Measurements from ENCODE around the gene HNRNPR. TPM values are rescaled to one million over a fixed set of nuclear protein-coding genes. Genes with fewer than 3 reads are reported as not detected.

Gene HNRNPR
- total RNA-seq, 2 experiments from 2014 or later = 217 to 231 TPM

- H3K4me1 Mint-ChIP-seq (ENCODE audit: low read depth) = no peaks in the 10 kb centered on the region
- no peak overlapping the region for H3K27ac Mint-ChIP-seq
- ChIA-PET CTCF (interaction anchor here (0.9 to 1.5 kb wide), 2 partner anchors 10 to 13 kb away, joined by 4 read pairs; no protein-coding TSS in a partner anchor), POLR2A (no interaction called here)
- ATAC-seq (no peak), DNase-seq (no peak)
- no peaks in the 10 kb centered on the region for H3K9me3 Mint-ChIP-seq (ENCODE audit: insufficient read depth)
- no peak overlapping the region for H3K4me3 Mint-ChIP-seq
- H3K27me3 Mint-ChIP-seq (ENCODE audit: low read depth) = no peaks in the 10 kb centered on the region
- peaks cover 51% of the 10 kb centered on the region for H3K36me3 Mint-ChIP-seq (ENCODE audit: low read depth)
These were observed 40.6 kb downstream of the HNRNPR start for GRCh38 chr1:23303524-23303923.

- H3K4me1 Mint-ChIP-seq (ENCODE audit: low read depth) = no peaks in the 10 kb centered on the region
- DNase-seq (no peak), ATAC-seq (no peak)
- H3K27me3 Mint-ChIP-seq (ENCODE audit: low read depth) = no peaks in the 10 kb centered on the region
- CTCF ChIA-PET = no interaction called here
- no peak overlapping the region for H3K4me3 Mint-ChIP-seq
- H3K36me3 Mint-ChIP-seq (ENCODE audit: low read depth) = peaks cover 26% of the 10 kb centered on the region
- H3K9me3 Mint-ChIP-seq (ENCODE audit: insufficient read depth) = no peaks in the 10 kb centered on the region
- POLR2A ChIA-PET = no interaction called here
- no peak overlapping the region for H3K27ac Mint-ChIP-seq
These were observed 47.2 kb downstream of the HNRNPR start for GRCh38 chr1:23296931-23297330.

GRCh38 chr1:23291706-23292105 lies 52.4 kb downstream of the HNRNPR start:
- no peaks in the 10 kb centered on the region for H3K9me3 Mint-ChIP-seq (ENCODE audit: insufficient read depth)
- peaks cover 13% of the 10 kb centered on the region for H3K36me3 Mint-ChIP-seq (ENCODE audit: low read depth)
- no peak for ATAC-seq
- DNase-seq = no peak
- H3K27ac Mint-ChIP-seq = no peak overlapping the region
- H3K4me3 Mint-ChIP-seq = no peak overlapping the region
- ChIA-PET CTCF (no interaction called here), POLR2A (no interaction called here)
- H3K4me1 Mint-ChIP-seq (ENCODE audit: low read depth) = no peaks in the 10 kb centered on the region
- H3K27me3 Mint-ChIP-seq (ENCODE audit: low read depth) = no peaks in the 10 kb centered on the region

- peaks cover 19% of the 10 kb centered on the region for H3K36me3 Mint-ChIP-seq (ENCODE audit: low read depth)
- no peak overlapping the region for H3K27ac Mint-ChIP-seq
- H3K27me3 Mint-ChIP-seq (ENCODE audit: low read depth) = no peaks in the 10 kb centered on the region
- no peak for ATAC-seq
- no peaks in the 10 kb centered on the region for H3K4me1 Mint-ChIP-seq (ENCODE audit: low read depth)
- no peak for DNase-seq
- no peaks in the 10 kb centered on the region for H3K9me3 Mint-ChIP-seq (ENCODE audit: insufficient read depth)
- ChIA-PET CTCF (interaction anchor here (0.7 kb wide), 1 partner anchor 12 kb away, joined by 3 read pairs; no protein-coding TSS in a partner anchor), POLR2A (no interaction called here)
- H3K4me3 Mint-ChIP-seq = no peak overlapping the region
These were observed 53.1 kb downstream of the HNRNPR start for GRCh38 chr1:23290836-23291565.

- DNase-seq = no peak
- CTCF ChIA-PET = no interaction called here
- Mint-ChIP-seq H3K27ac (no peak overlapping the region), H3K9me3 (ENCODE audit: insufficient read depth) (no peaks in the 10 kb centered on the region), H3K4me1 (ENCODE audit: low read depth) (no peaks in the 10 kb centered on the region), H3K4me3 (no peak overlapping the region), H3K36me3 (ENCODE audit: low read depth) (peaks cover 29% of the 10 kb centered on the region), H3K27me3 (ENCODE audit: low read depth) (no peaks in the 10 kb centered on the region)
- POLR2A ChIA-PET = no interaction called here
- ATAC-seq = no peak
These were observed 55.4 kb downstream of the HNRNPR start for GRCh38 chr1:23288671-23289070.

- DNase-seq (no peak), ATAC-seq (no peak)
- ChIA-PET CTCF (no interaction called here), POLR2A (no interaction called here)
- Mint-ChIP-seq H3K4me1 (ENCODE audit: low read depth) (no peaks in the 10 kb centered on the region), H3K4me3 (no peak overlapping the region), H3K27me3 (ENCODE audit: low read depth) (no peaks in the 10 kb centered on the region), H3K27ac (no peak overlapping the region), H3K36me3 (ENCODE audit: low read depth) (peaks cover 30% of the 10 kb centered on the region), H3K9me3 (ENCODE audit: insufficient read depth) (no peaks in the 10 kb centered on the region)
These were observed 55.9 kb downstream of the HNRNPR start for GRCh38 chr1:23288201-23288600.

- no peak for ATAC-seq
- ChIA-PET POLR2A (no interaction called here), CTCF (no interaction called here)
- no peak for DNase-seq
- no peak overlapping the region for H3K4me3 Mint-ChIP-seq
- no peak overlapping the region for H3K27ac Mint-ChIP-seq
- no peaks in the 10 kb centered on the region for H3K27me3 Mint-ChIP-seq (ENCODE audit: low read depth)
- H3K36me3 Mint-ChIP-seq (ENCODE audit: low read depth) = peaks cover 38% of the 10 kb centered on the region
- no peaks in the 10 kb centered on the region for H3K9me3 Mint-ChIP-seq (ENCODE audit: insufficient read depth)
- H3K4me1 Mint-ChIP-seq (ENCODE audit: low read depth) = no peaks in the 10 kb centered on the region
These were observed 57.7 kb downstream of the HNRNPR start for GRCh38 chr1:23286401-23286800.

GRCh38 chr1:23283667-23284602 lies 60.1 kb downstream of the HNRNPR start:
- POLR2A ChIA-PET = no interaction called here

GRCh38 chr1:23282957-23283356 lies 61.1 kb downstream of the HNRNPR start:
- POLR2A ChIA-PET = no interaction called here
- no peak overlapping the region for H3K27ac Mint-ChIP-seq

More at GRCh38 chr1:23283667-23284602, 60.1 kb downstream of the HNRNPR start:
- no peaks in the 10 kb centered on the region for H3K4me1 Mint-ChIP-seq (ENCODE audit: low read depth)
- DNase-seq (no peak), ATAC-seq (no peak)
- H3K9me3 Mint-ChIP-seq (ENCODE audit: insufficient read depth) = no peaks in the 10 kb centered on the region
- no peaks in the 10 kb centered on the region for H3K27me3 Mint-ChIP-seq (ENCODE audit: low read depth)
- H3K27ac Mint-ChIP-seq = no peak overlapping the region
- no peak overlapping the region for H3K4me3 Mint-ChIP-seq
- CTCF ChIA-PET = interaction anchor here (0.9 to 1.5 kb wide), 4 partner anchors 33 to 184 kb away, joined by 3 to 5 read pairs (median 3); no protein-coding TSS in a partner anchor
- peaks cover 58% of the 10 kb centered on the region for H3K36me3 Mint-ChIP-seq (ENCODE audit: low read depth)

GRCh38 chr1:23278717-23279116 lies 65.4 kb downstream of the HNRNPR start:
- DNase-seq (no peak), ATAC-seq (no peak)
- H3K27me3 Mint-ChIP-seq (ENCODE audit: low read depth) = peaks cover 11% of the 10 kb centered on the region
- ChIA-PET CTCF (interaction anchor here (1.2 kb wide), 1 partner anchor 94 kb away, joined by 5 read pairs; no protein-coding TSS in a partner anchor), POLR2A (no interaction called here)
- H3K9me3 Mint-ChIP-seq (ENCODE audit: insufficient read depth) = no peaks in the 10 kb centered on the region
- no peak overlapping the region for H3K4me3 Mint-ChIP-seq
- peaks cover 33% of the 10 kb centered on the region for H3K36me3 Mint-ChIP-seq (ENCODE audit: low read depth)
- no peak overlapping the region for H3K27ac Mint-ChIP-seq
- H3K4me1 Mint-ChIP-seq (ENCODE audit: low read depth) = no peaks in the 10 kb centered on the region

More at GRCh38 chr1:23282957-23283356, 61.1 kb downstream of the HNRNPR start:
- DNase-seq (no peak), ATAC-seq (no peak)
- CTCF ChIA-PET = interaction anchor here (0.9 to 1.5 kb wide), 4 partner anchors 34 to 185 kb away, joined by 3 to 5 read pairs (median 3); no protein-coding TSS in a partner anchor
- no peaks in the 10 kb centered on the region for H3K4me1 Mint-ChIP-seq (ENCODE audit: low read depth)
- H3K4me3 Mint-ChIP-seq = no peak overlapping the region
- H3K27me3 Mint-ChIP-seq (ENCODE audit: low read depth) = no peaks in the 10 kb centered on the region
- no peaks in the 10 kb centered on the region for H3K9me3 Mint-ChIP-seq (ENCODE audit: insufficient read depth)
- peaks cover 56% of the 10 kb centered on the region for H3K36me3 Mint-ChIP-seq (ENCODE audit: low read depth)

- Mint-ChIP-seq H3K4me1 (ENCODE audit: low read depth) (no peaks in the 10 kb centered on the region), H3K36me3 (ENCODE audit: low read depth) (peaks cover 24% of the 10 kb centered on the region), H3K9me3 (ENCODE audit: insufficient read depth) (no peaks in the 10 kb centered on the region), H3K27me3 (ENCODE audit: low read depth) (peaks cover 11% of the 10 kb centered on the region), H3K4me3 (no peak overlapping the region), H3K27ac (no peak overlapping the region)
- ChIA-PET POLR2A (no interaction called here), CTCF (no interaction called here)
- DNase-seq (no peak), ATAC-seq (no peak)
These were observed 67.6 kb downstream of the HNRNPR start for GRCh38 chr1:23276531-23276930.

- no peaks in the 10 kb centered on the region for H3K4me1 Mint-ChIP-seq (ENCODE audit: low read depth)
- ChIA-PET CTCF (interaction anchor here (0.9 kb wide), 1 partner anchor 148 kb away, joined by 3 read pairs; no protein-coding TSS in a partner anchor), POLR2A (no interaction called here)
- peaks cover 13% of the 10 kb centered on the region for H3K27me3 Mint-ChIP-seq (ENCODE audit: low read depth)
- no peaks in the 10 kb centered on the region for H3K9me3 Mint-ChIP-seq (ENCODE audit: insufficient read depth)
- H3K27ac Mint-ChIP-seq = no peak overlapping the region
- ATAC-seq (no peak), DNase-seq (no peak)
- peaks cover 3% of the 10 kb centered on the region for H3K36me3 Mint-ChIP-seq (ENCODE audit: low read depth)
- H3K4me3 Mint-ChIP-seq = no peak overlapping the region
These were observed 70.0 kb downstream of the HNRNPR start for GRCh38 chr1:23274134-23274505.
